HepG2 (cell line): ENCODE results near the gene HDAC5. TPM values are rescaled to one million over a fixed set of nuclear protein-coding genes. Genes with fewer than 3 reads are reported as not detected.

Experiments used
- EZH2 ChIP-seq: conservative IDR thresholded peaks from 2 replicates; pipeline ENCODE4 v1.6.1; 2012; ENCODE audit warnings: mild to moderate bottlenecking, low read depth, low read length, moderate library complexity
- GMEB2 ChIP-seq: IDR thresholded peaks from 2 replicates; pipeline ENCODE4 v1.6.1; 2016; ENCODE audit warnings: missing biosample characterization, missing genetic modification reagents, low read depth
- PHF8 ChIP-seq: sonication (generic); formaldehyde crosslinking; IDR thresholded peaks from 2 replicates; pipeline ENCODE4 v1.5.0; 2020; ENCODE audit warnings: missing genetic modification reagents
- PITX1 ChIP-seq: sonication (generic); formaldehyde crosslinking; IDR thresholded peaks from 2 replicates; pipeline ENCODE4 v1.5.1; 2020; ENCODE audit warnings: mild to moderate bottlenecking, missing genetic modification reagents
- PLSCR1 ChIP-seq: sonication (generic); formaldehyde crosslinking; IDR thresholded peaks from 2 replicates; pipeline ENCODE4 v1.5.0; 2020; ENCODE audit warnings: missing genetic modification reagents, mild to moderate bottlenecking, borderline replicate concordance
- SNAI1 ChIP-seq: sonication (generic); formaldehyde crosslinking; IDR thresholded peaks from 2 replicates; pipeline ENCODE4 v1.5.0; 2020; ENCODE audit warnings: mild to moderate bottlenecking, missing genetic modification reagents, borderline replicate concordance
- SNAPC4 ChIP-seq: sonication (generic); formaldehyde crosslinking; IDR thresholded peaks from 2 replicates; pipeline ENCODE4 v1.4.0; 2020; ENCODE audit warnings: mild to moderate bottlenecking, missing genetic modification reagents
- TSC22D2 ChIP-seq: sonication (generic); formaldehyde crosslinking; IDR thresholded peaks from 2 replicates; pipeline ENCODE4 v1.5.1; 2020; ENCODE audit warnings: missing genetic modification reagents, mild to moderate bottlenecking, borderline replicate concordance
- YY1 ChIP-seq: IDR thresholded peaks from 2 replicates; pipeline ENCODE4 v1.6.1; 2011; ENCODE audit warnings: low read length, low read depth, moderate library complexity, mild to moderate bottlenecking; ENCODE audit not compliant: insufficient read depth, insufficient replicate concordance
- ZBTB3 ChIP-seq: sonication (generic); formaldehyde crosslinking; IDR thresholded peaks from 2 replicates; pipeline ENCODE4 v1.4.0; 2020; ENCODE audit warnings: low read depth, mild to moderate bottlenecking, moderate library complexity, missing genetic modification reagents, borderline replicate concordance
- ZNF225 ChIP-seq: sonication (generic); formaldehyde crosslinking; IDR thresholded peaks from 2 replicates; pipeline ENCODE4 v1.4.0; 2020; ENCODE audit warnings: mild to moderate bottlenecking, missing genetic modification reagents
- ZNF569 ChIP-seq: sonication (generic); formaldehyde crosslinking; IDR thresholded peaks from 2 replicates; pipeline ENCODE4 v1.5.0; 2020; ENCODE audit warnings: mild to moderate bottlenecking, missing genetic modification reagents, moderate library complexity, borderline replicate concordance
- ZNF646 ChIP-seq: sonication (generic); formaldehyde crosslinking; IDR thresholded peaks from 2 replicates; pipeline ENCODE4 v1.9.0; 2021; ENCODE audit warnings: mild to moderate bottlenecking, missing genetic modification reagents
- polyA plus RNA-seq, 8 experiments: library from polyadenylated mRNA; depleted of rRNA in 3 of 8; stranded (reverse) in 7 of 8; unstranded in 1 of 8; fragments of >200 nt; fragmentation: Illumina TruSeq in 4 of 8; extraction: Trizol in 4 of 8; gene quantifications; 2 replicates each; pipeline versions ENCODE4 v1.2.1 to v1.2.3, GENCODE V29; 2011 to 2016; ENCODE audit warnings: low read depth in 4 of 8, missing spikeins in 1 of 8, mixed read lengths in 1 of 8; ENCODE audit not compliant: insufficient read depth in 1 of 8
- total RNA-seq, 5 experiments: library from RNA; depleted of rRNA; stranded (reverse); fragments of >200 nt; fragmentation: Illumina TruSeq; extraction: Trizol; gene quantifications; 2 replicates each; pipeline ENCODE4 v1.2.3, GENCODE V29; 2016; ENCODE audit warnings: low read depth in 1 of 5

HDAC5 gene
- total and polyA plus RNA-seq, 2 of the 13 experiments (the other 11 are each of a cell fraction or from before 2014, with no cell fraction given), result 46.4 to 85.4 TPM

DNA sequence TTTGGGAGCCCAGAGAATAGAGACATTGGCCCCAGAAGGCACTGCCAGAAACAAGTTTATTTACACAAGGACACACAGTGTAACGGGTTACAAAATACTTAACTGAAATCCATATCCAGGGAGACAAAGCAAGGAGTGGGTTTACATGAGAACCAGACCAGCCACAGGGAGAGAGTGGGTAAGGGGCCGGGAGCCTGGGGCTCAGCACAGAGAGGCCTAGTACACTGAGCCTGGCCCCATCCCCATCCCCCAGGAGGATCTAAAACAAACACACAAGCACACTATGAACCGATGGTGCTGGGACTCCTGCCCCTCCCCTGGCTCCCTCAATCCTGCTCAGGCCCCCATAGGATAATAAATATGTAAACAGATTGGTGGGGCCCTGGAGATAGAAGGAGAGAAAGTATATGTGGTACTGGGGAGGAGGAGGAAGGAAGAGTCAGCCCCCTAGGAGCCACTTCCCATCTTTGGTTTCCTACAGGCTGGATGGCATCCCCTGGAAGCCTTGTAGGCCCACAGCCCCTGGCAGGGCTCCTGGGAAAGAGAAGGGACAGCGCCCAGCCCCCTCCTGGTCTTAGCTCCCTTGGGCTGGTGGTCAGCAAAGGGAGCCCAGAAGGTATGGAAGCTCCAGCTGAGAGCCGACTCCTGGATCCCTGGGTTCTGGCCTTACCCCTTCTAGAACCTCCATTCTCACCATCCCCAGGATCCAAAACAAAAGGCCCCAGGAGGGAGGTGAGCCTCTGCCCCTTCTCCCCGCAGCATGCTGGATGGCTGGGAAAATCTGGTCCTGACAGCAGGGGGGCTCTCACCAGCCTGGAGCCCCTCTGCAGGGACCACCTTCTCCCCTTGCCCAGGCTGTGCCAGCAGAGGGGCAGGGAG lies 46.5 kb downstream of the HDAC5 start (continued):
- TF ChIP-seq TSC22D2 (CRISPR knock-in tag) (no peak), PITX1 (CRISPR knock-in tag) (peak; percentile 60; the same call in 1 of the 2 replicates), SNAPC4 (CRISPR knock-in tag) (no peak), ZNF646 (CRISPR knock-in tag) (no peak), SNAI1 (CRISPR knock-in tag) (no peak), YY1 (no peak), PLSCR1 (CRISPR knock-in tag) (no peak; the same call in 1 of the 2 replicates), ZNF569 (CRISPR knock-in tag) (no peak), PHF8 (CRISPR knock-in tag) (no peak), GMEB2 (CRISPR knock-in tag) (no peak), EZH2 (no peak), ZBTB3 (CRISPR knock-in tag) (no peak), ZNF225 (CRISPR knock-in tag) (no peak)
